ENCODE data around the gene JAKMIP2. TPM values are rescaled to one million over a fixed set of nuclear protein-coding genes. Genes with fewer than 3 reads are reported as not detected.
A peak's percentile ranks its signal among the peaks of the same experiment; 100 is the strongest.
"Not testable (repeated sequence)": the region's sequence is repeated elsewhere in the genome, so short reads cannot be mapped to it uniquely, and the experiment has no call there.

The JAKMIP2 gene
- 1 to 10 TPM; 4.5 to 4.9 TPM for total RNA-seq

GRCh38 chr5:147782110-147783028 lies at the start of gene JAKMIP2:
Gene JAKMIP2 (minus strand): TSS chr5:147782728. CDS start chr5:147671806, 110,922 bp downstream.
- POLR2A ChIA-PET: interaction anchor here (0.9 to 1.1 kb wide), 2 partner anchors 14 to 23 kb away, joined by 3 read pairs; no protein-coding TSS in a partner anchor
- H3K4me1 Mint-ChIP-seq: peaks cover 11% of the 10 kb centered on the region
- peak; percentile 98 for ATAC-seq (ENCODE audit: low read depth)

GRCh38 chr5:147831465-147831864 lies 48.9 kb upstream of the JAKMIP2 start, which contains the start of gene SPINK1:
Gene SPINK1 (minus strand): TSS chr5:147831671. CDS start chr5:147831577, 94 bp downstream.
- POLR2A ChIA-PET: no interaction called here
- H3K4me3 Mint-ChIP-seq: no peak within 1 kb of the TSS
- no peak within 1 kb of the TSS for H3K27ac Mint-ChIP-seq
- no peaks in the 10 kb centered on the region for H3K4me1 Mint-ChIP-seq
- ATAC-seq (ENCODE audit: low read depth): no peak
- peaks cover 9% of the 10 kb centered on the region for H3K27me3 Mint-ChIP-seq
- H3K9me3 Mint-ChIP-seq: no peaks in the 10 kb centered on the region
- H3K36me3 Mint-ChIP-seq: no peaks in the 10 kb centered on the region
- DNase-seq: no peak

More at GRCh38 chr5:147782110-147783028, at the start of gene JAKMIP2:
- H3K36me3 Mint-ChIP-seq: no peaks in the 10 kb centered on the region
- peak; percentile 66 for DNase-seq
- H3K9me3 Mint-ChIP-seq: no peaks in the 10 kb centered on the region
- peaks cover 7% of the 10 kb centered on the region for H3K27me3 Mint-ChIP-seq
- peak within 1 kb of the TSS; percentile 79 for H3K27ac Mint-ChIP-seq
- peak within 1 kb of the TSS; percentile 96 for H3K4me3 Mint-ChIP-seq

GRCh38 chr5:147830035-147830434 lies 47.5 kb upstream of the JAKMIP2 start:
- no peak for ATAC-seq (ENCODE audit: low read depth)
- Mint-ChIP-seq H3K9me3 (no peaks in the 10 kb centered on the region), H3K36me3 (no peaks in the 10 kb centered on the region), H3K4me1 (no peaks in the 10 kb centered on the region), H3K27me3 (peaks cover 15% of the 10 kb centered on the region), H3K27ac (no peak overlapping the region), H3K4me3 (no peak overlapping the region)
- POLR2A ChIA-PET: no interaction called here
- no peak for DNase-seq

GRCh38 chr5:147827017-147827416 lies 44.5 kb upstream of the JAKMIP2 start:
- ATAC-seq (ENCODE audit: low read depth); H3K4me3 Mint-ChIP-seq; H3K4me1 Mint-ChIP-seq; H3K36me3 Mint-ChIP-seq; DNase-seq; H3K9me3 Mint-ChIP-seq; H3K27ac Mint-ChIP-seq; POLR2A ChIA-PET: not testable (repeated sequence)
- H3K27me3 Mint-ChIP-seq: peaks cover 15% of the 10 kb centered on the region

- ATAC-seq (ENCODE audit: low read depth) (no peak), DNase-seq (no peak)
- Mint-ChIP-seq H3K4me3 (no peak overlapping the region), H3K4me1 (no peaks in the 10 kb centered on the region), H3K27ac (no peak overlapping the region), H3K36me3 (no peaks in the 10 kb centered on the region), H3K27me3 (peaks cover 15% of the 10 kb centered on the region), H3K9me3 (no peaks in the 10 kb centered on the region)
- POLR2A ChIA-PET: no interaction called here
These were observed 43.8 kb upstream of the JAKMIP2 start for GRCh38 chr5:147826361-147826760.

- peaks cover 11% of the 10 kb centered on the region for H3K27me3 Mint-ChIP-seq
- DNase-seq (no peak), ATAC-seq (ENCODE audit: low read depth) (peak; percentile 70)
- POLR2A ChIA-PET: no interaction called here
- H3K4me3 Mint-ChIP-seq: no peak overlapping the region
- no peaks in the 10 kb centered on the region for H3K4me1 Mint-ChIP-seq
- H3K36me3 Mint-ChIP-seq: no peaks in the 10 kb centered on the region
- no peaks in the 10 kb centered on the region for H3K9me3 Mint-ChIP-seq
- no peak overlapping the region for H3K27ac Mint-ChIP-seq
These were observed 40.4 kb upstream of the JAKMIP2 start for GRCh38 chr5:147822686-147823491.

- ATAC-seq (ENCODE audit: low read depth); H3K27ac Mint-ChIP-seq; H3K4me1 Mint-ChIP-seq; H3K36me3 Mint-ChIP-seq; H3K9me3 Mint-ChIP-seq; POLR2A ChIA-PET; DNase-seq; H3K4me3 Mint-ChIP-seq: not testable (repeated sequence)
- peaks cover 11% of the 10 kb centered on the region for H3K27me3 Mint-ChIP-seq
These were observed 39.7 kb upstream of the JAKMIP2 start for GRCh38 chr5:147822222-147822621.

GRCh38 chr5:147821766-147822165 lies 39.2 kb upstream of the JAKMIP2 start:
- Mint-ChIP-seq H3K27me3 (peaks cover 11% of the 10 kb centered on the region), H3K4me1 (no peaks in the 10 kb centered on the region), H3K36me3 (no peaks in the 10 kb centered on the region), H3K27ac (no peak overlapping the region), H3K4me3 (no peak overlapping the region), H3K9me3 (no peaks in the 10 kb centered on the region)
- no peak for ATAC-seq (ENCODE audit: low read depth)
- POLR2A ChIA-PET: no interaction called here
- DNase-seq: no peak

GRCh38 chr5:147819261-147819770 lies 36.8 kb upstream of the JAKMIP2 start:
- Mint-ChIP-seq H3K9me3 (no peaks in the 10 kb centered on the region), H3K27me3 (peaks cover 5% of the 10 kb centered on the region), H3K36me3 (no peaks in the 10 kb centered on the region), H3K4me3 (no peak overlapping the region), H3K27ac (no peak overlapping the region), H3K4me1 (no peaks in the 10 kb centered on the region)
- POLR2A ChIA-PET: no interaction called here
- no peak for DNase-seq
- ATAC-seq (ENCODE audit: low read depth): no peak

GRCh38 chr5:147818290-147818689 lies 35.8 kb upstream of the JAKMIP2 start:
- DNase-seq (no peak), ATAC-seq (ENCODE audit: low read depth) (no peak)
- POLR2A ChIA-PET: no interaction called here
- Mint-ChIP-seq H3K36me3 (no peaks in the 10 kb centered on the region), H3K4me1 (no peaks in the 10 kb centered on the region), H3K9me3 (no peaks in the 10 kb centered on the region), H3K27ac (no peak overlapping the region), H3K27me3 (peaks cover 5% of the 10 kb centered on the region), H3K4me3 (no peak overlapping the region)

- Mint-ChIP-seq H3K36me3 (no peaks in the 10 kb centered on the region), H3K27ac (no peak overlapping the region), H3K9me3 (no peaks in the 10 kb centered on the region), H3K4me1 (no peaks in the 10 kb centered on the region), H3K4me3 (no peak overlapping the region), H3K27me3 (peaks cover 4% of the 10 kb centered on the region)
- POLR2A ChIA-PET: no interaction called here
- DNase-seq (no peak), ATAC-seq (ENCODE audit: low read depth) (no peak)
These were observed 31.2 kb upstream of the JAKMIP2 start for GRCh38 chr5:147813696-147814095.

- Mint-ChIP-seq H3K4me1 (no peaks in the 10 kb centered on the region), H3K36me3 (no peaks in the 10 kb centered on the region), H3K9me3 (no peaks in the 10 kb centered on the region), H3K27ac (no peak overlapping the region), H3K4me3 (no peak overlapping the region), H3K27me3 (peaks cover 2% of the 10 kb centered on the region)
- POLR2A ChIA-PET: no interaction called here
- DNase-seq (no peak), ATAC-seq (ENCODE audit: low read depth) (no peak)
These were observed 27.5 kb upstream of the JAKMIP2 start for GRCh38 chr5:147809830-147810666.

- peak overlapping the region; percentile 4 for H3K4me3 Mint-ChIP-seq
- no peaks in the 10 kb centered on the region for H3K9me3 Mint-ChIP-seq
- DNase-seq: peak; percentile 30
- peak; percentile 79 for ATAC-seq (ENCODE audit: low read depth)
- H3K27ac Mint-ChIP-seq: no peak overlapping the region
- no peaks in the 10 kb centered on the region for H3K27me3 Mint-ChIP-seq
- no peaks in the 10 kb centered on the region for H3K36me3 Mint-ChIP-seq
- POLR2A ChIA-PET: interaction anchor here (0.5 to 1.0 kb wide), 2 partner anchors 24 to 216 kb away, joined by 3 to 7 read pairs; no protein-coding TSS in a partner anchor
- peaks cover 2% of the 10 kb centered on the region for H3K4me1 Mint-ChIP-seq
These were observed 22.5 kb upstream of the JAKMIP2 start for GRCh38 chr5:147805030-147805454.
